ENCODE results near the gene KRT84.
"Not testable (repeated sequence)": the region's sequence is repeated elsewhere in the genome, so short reads cannot be mapped to it uniquely, and the experiment has no call there.

The KRT84 gene

DNA sequence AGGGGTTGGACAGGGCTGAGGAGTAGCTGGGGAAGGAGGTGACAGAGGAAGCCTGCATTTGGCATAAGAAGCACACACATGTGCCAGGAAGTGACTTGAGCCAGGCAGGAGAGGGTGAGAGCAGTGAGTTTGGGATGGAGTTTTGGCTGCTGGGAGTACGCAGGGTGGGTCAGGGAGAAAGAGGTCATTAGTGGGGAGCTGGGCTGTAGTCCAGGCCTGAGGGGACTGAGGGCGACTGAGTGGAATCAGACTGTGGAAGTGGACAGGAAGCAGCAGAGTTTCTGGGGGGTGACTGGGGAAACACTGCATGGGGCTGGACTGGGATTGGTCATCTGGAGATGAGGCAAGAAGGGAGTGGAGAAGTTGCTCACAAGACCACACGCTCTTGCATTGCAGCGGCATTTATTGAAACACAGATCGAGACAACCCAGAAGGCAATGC is 25.8 kb downstream of the KRT84 start:
- no peak for DNase-seq

DNA sequence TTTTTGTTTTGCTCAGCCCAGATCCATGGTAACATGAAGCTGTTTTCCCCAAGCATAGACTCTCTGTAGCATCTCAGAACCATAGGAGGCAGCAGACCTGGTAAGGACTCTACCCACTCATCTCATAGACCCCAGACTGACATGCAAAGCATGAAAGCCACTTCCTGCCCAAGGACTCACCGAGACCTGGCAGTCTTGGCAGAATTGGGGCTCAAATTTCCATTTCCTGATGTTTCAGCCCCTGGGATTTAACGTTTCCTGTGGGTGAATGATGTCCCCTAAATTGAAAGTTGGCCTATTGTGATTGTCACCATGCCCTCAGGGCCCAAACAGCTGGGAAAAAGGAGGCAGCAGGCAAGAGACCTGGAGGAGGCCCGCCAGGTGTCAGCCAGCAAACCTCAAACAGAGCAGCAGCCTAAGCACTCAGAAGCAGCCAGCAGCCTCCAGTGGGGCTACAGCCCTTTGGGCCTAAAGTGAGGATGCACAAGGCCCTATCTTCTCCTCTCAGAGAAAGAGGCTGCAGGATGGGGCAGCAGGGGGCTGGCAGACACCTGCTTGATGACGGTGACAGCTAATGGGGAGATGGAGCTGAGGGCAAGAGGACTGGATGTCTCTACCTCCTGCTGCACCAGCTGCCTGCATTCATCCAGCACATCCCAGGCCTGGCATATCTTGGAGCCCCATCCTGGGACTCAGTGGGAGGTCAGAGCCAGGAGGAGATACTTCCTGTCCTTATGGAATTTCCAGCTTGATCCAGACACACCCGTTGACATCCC is 26.7 kb downstream of the KRT84 start:
- no peak for DNase-seq

DNA sequence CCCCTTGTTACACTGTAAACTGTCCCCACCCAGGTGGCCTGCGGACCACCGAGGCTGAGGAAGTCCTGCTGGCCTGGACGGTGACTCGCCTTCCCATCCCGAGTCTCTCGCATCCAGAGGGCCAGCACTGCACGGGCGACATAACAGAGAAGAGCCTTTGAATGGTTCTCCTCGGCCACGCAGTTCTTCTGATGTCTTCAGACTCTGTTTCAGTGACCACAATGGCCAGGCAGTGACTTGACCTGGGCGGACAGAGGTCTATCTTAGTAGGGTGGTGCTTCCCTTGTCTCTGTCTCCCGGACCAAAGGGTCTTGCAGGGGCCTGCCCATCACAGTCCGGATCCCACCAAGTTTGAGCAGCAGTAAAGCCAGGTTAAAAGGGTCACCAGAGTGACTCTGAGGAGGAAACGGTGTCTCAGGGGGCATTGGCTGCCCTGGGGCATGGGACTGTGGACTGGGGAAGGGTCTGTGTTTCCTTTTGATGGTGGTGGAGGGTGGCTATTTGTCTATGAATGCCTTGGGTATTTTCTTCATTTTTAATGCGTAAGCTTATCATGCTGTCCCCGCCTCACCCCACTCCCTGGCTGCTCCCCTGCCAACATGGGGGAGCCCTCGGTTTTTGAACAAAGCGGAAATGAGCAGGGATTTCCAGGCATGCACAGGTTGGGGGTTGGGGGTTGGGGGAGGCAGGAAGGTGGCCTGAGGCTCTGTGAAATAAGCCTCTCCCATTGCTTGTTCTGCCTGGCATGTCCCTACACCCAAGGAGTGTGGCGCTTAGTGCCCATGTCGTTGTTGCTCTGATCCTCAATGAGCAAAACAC is 28.5 kb downstream of the KRT84 start:
- DNase-seq = no peak

DNA sequence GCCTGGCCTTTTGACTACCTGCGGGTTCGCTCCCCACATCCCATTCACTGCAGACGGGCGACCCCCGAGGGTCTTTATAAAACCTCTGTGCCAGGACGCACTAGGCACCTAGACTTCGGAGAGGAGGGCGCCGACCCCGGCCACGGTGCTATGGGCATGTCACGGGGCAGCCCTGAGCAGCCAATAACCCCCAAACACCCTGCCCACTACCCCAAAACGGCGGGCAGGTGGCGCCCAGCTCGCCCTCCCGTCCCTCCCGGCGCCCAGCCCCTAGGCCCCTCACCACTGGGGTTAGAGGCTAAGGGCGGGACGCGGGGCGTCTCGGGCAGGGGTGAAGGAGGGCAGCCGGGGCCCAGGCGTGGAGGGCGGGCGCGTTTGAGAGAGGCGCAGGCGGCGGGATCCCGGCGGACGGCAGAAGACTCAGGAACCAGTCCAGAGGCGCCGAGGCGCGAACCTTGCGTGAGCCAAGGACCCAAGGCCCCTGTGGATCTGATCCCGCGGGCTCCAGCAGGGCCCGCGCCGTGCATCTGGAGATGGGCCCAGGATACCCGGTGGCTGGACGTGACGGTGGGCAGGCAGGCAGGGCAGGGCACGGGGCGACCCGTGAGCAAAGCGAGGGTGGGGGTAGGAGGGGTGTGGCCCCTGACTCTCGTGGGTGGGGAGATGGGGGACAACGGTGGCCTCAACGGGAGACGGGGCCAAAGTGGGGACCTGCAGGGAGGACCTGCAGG is 29.3 kb downstream of the KRT84 start:
- DNase-seq = no peak

DNA sequence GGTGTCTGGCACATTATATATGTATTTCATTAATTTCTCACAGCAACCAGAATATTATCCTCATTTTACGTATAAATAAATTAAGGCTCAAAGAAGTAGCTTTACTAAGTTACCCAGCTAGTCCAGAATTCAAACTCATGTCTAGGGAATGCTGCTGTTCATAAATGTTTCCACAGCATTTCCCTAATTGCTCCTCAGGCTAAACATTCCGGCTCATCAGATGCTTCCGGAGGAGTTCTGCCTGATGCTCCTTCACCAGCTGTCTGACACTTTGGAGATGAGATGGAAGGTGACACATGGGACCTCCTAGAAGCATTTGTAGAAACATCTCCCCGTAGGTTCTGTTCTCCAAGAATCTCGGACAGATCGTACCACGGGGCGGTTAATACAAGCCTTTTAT is 30.3 kb downstream of the KRT84 start:
- DNase-seq = no peak

DNA sequence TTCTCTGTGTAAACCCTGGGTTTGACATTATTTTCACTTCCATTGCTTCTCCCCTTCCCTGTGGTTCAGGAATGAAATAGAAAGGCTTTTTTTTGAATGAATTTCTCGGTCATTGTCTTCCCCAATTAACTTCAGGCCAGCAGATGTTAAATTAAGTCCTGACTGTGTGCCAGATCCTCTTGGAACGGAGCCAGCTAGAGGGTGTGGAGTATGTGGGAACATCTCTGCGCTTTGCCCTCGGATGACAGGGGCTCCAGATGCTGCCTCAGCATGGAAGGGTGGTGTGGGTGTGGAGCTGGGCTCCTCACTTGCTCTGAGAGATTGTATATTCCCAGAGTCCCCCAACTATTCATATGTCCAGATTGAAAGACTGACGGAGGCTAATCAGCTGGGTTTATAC is 31.3 kb downstream of the KRT84 start:
- no peak for DNase-seq

DNA sequence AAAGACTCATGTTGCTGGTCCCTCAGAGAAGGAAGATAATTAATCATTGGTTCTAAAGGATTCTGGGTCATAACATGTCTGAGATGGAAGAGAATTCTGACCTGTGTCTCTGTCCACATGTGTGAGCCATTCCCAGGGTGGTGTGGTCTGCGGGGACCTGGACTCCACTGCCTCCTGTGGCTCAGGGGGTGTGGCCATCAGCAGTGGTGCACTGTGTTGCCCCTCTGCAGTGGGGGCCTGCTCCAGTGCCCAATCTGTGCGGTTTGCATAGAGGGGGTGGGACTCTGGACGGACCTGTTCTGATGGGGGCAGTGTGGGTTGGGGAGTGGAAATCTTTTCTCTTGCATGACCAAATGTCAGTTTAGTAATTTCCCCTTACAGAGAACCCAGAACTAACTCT is 31.7 kb downstream of the KRT84 start:
- no peak for DNase-seq

DNA sequence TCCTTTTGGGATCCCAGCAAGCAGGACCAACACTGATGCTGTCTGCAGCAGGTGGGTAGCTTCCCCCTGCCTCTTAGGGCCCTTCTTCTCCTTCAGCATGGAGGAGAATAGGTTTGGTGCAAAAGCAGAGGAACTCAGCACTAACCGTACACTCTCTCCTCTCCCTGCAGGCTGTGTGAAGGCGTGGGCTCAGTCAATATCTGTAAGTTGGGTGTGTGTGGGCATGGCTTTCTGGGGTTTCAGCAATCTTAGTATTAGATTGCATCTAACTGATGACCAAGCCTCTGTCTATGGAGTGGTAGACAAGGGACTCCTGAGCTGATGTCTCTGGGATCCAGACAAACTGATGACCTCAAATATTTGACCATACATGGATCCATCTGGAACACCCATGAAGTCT is 32.5 kb downstream of the KRT84 start:
- no peak for DNase-seq

DNA sequence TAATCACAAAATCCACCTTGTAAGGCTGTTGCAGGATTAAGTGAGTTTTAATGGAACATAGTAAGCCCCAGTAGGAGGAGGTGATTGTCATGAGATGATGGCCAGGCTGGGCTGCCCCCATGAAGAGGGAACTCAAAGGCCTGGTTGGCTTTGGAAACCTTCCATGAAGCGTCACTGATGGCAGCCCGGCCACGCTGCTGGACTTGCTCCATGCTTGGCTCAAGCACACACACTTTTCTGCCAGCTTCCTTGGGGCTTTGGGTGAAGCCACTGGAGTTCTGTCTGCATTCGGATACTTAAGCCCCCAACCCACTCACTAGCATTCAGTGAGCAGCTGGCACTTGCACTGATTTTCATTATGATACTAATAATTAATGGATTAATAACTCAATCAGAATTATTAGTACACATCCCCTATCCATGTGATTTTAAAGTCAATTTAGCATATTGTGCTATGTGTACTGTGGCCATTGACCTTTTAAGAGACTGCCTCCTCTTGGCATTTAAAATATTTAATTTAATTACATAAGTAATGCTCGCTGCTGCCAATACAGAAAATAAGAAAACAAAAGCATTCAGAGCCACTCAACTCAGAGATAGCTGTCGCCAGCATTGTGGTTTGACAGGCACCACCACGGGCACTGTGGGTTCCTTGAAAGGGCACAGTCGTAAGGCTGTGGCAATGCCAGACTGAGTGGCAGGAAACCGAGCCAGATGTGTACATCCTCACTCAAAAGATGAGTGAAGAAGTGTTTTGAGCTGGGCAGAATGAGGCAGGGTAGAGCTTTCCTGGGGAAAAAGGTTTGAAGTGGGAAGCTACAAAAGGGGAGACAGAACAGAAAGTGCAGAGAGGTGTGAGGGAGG is 34.0 kb downstream of the KRT84 start:
- DNase-seq = no peak

DNA sequence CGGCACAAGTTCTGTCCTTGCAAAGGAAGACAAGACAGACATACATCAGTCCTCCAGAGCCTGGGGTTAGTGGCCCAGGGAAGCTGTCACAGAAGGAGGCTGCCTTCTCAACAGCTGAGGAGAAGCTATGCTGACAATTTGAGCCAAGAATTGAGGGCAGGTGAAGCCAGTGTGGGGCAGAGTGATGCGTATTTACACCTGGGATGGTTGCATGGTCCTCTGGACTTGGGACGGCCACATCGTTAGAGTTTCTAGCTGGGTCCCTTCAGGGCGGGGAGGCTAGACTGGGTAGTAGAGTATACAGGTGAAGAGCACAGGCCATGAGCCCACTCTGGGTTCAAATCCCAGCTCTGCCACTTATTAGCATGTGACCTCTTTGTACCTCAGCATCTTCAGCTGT is 34.7 kb downstream of the KRT84 start:
- no peak for DNase-seq

DNA sequence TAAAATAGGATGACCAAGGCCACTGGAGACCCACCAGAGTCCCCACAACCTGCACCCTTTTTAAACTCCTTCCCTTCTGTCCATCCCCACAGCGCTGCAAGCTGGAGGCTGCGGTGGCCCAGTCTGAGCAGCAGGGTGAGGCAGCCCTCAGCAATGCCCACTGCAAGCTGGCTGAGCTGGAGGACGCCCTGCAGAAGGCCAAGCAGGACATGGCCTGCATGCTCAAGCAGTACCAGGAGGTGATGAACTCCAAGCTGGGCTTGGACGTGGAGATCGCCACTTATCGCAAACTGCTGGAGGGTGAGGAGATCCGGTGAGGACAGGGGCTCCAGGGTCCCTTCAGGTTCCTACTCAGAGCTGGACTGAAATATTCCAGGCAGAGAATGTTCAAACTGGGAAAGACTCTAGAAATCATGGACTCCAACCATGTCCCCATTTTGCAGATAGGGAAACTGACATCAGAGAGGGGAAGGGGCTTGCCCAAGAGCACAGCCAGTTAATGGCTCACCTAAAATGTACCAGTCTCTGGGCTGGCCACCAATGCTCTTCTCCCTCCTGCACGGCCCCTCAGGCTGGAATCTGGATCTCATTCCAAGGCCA is 35.3 kb downstream of the KRT84 start:
- DNase-seq = no peak

DNA sequence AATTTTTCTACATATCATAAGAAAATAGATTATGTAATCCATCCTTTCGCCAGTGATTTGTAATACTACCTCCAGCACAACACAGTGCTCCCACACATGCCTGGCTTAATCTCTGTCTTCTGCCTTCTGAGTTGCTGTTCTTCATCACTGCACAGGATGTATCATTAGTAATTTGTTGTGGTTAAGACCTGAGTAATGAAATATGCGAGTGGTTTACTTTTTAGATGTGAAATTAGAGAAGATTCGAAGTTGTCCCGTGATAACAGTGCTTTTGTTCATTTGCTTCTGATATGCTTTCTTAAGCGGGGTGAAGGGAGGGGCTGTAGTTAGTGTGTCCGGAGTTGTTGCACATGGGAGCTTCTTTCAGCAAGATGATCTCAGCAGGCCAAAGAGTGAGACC is 36.3 kb downstream of the KRT84 start:
- no peak for DNase-seq

DNA sequence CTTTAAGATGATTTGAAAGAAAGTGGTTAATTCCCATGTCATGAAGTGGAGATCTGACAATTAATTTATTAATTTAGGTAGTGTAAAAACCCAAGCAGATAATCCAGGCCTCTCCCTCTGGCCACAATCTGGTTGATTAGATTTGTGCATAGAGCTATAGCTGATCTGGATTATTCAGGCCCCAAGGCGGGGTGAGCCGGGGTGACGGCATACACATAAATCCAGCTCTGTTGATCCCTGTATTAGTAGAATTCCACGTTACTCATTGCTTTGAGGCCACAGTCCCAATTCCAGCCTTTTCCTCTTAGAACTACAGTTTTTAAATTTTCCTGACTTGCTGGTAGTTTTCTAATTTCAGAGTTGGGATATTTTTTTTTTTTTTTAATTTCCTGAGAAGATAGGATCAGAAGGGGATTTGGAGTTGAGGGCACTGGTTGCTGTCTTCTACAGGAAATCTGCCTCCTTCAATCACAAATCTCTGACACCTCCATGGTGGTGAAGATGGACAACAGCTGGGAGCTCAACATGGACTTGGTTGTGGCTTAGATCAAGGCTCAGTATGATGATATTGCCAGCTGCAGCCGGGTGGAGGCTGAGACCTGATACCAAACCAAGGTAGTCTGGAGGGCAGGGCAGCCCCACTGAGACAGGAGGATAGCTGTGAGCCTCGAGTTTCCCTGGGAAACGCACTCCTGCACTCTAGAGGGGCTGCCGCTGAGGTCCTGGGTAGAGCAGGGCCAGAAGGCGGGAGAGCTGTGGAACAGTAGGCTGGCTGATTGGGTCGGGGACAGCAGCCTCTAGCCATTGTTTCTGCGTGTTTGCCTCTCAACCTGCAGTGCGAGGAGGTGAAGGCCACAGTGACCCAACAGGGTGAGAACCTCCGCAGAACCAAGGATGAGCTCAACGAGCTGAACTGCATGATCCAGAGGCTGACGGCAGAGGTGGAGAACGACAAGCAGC is 37.6 kb downstream of the KRT84 start:
- DNase-seq = no peak

DNA sequence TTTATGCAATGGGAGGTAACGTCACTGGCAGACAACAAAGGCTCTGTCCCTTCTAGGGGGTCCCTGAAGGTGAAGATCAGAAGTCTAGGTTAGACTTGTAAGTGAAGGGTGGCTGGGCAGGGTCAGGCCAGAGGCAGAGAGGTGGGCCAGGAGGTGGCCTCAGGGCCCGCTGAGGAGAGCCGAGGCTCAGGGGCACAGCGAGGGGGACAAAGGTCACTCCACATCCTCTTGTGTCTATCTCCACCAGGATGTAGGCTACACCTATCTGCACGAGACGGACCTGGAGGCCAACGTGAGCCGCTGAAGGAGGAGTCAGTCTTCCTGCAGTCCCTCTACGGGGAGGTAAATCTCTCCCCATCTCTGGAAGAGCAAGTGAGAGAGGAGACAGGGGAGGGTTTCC is 38.4 kb downstream of the KRT84 start:
- no peak for DNase-seq

DNA sequence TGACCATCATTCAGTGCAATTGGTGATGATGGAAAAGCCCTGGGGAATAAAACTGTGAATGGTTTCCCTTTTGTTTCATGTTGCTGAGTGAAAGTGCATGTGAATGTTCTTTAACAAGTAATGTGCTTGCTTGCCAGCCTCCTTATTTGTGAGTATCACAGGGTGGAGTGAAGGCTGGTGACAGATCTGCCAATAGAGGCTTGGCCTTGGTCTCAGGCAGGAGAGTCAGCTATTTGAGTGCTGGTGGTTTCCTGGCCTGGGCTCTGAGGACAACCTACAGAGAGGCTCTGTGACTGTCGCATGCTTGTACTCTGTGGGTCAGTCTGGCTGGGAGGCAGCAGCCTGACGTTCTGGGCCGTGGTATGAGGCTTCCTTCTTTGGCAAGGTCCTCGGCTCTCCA is 38.9 kb downstream of the KRT84 start:
- DNase-seq = no peak

DNA sequence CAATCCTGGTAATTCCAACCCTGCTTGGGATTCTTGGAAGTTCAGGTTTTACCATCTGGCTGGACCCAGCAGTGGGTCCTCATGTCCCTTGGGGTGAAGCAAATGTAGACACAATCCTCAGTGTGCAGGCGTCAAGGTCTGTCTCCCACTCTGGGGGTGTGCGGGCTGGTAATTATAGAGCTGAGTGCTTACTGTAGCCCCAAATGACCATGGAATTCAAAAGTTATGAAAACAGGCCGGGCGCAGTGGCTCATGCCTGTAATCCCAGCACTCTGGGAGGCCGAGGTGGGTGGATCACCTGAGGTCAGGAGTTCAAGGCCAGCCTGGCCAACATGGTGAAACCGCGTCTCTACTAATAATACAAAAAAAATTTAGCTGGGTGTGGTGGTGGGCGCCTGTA is 40.4 kb downstream of the KRT84 start:
- not testable (repeated sequence) for DNase-seq

DNA sequence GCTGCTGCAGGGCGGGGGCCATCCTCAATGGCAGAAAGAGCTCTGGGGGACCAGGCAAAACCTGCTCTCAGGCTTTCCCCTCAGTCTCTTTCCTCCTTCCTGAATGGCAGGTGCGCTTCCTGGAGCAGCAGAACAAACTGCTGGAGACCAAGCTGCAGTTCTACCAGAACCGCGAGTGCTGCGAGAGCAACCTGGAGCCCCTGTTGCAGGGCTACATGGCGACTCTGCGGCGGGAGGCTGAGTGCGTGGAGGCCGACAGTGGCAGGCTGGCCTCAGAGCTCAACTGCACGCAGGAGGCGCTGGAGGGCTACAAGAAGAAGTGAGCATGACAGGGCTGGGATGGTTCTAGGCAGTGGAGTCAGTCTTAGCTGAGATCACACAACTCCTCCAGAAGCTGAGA is 41.3 kb downstream of the KRT84 start:
- no peak for DNase-seq

DNA sequence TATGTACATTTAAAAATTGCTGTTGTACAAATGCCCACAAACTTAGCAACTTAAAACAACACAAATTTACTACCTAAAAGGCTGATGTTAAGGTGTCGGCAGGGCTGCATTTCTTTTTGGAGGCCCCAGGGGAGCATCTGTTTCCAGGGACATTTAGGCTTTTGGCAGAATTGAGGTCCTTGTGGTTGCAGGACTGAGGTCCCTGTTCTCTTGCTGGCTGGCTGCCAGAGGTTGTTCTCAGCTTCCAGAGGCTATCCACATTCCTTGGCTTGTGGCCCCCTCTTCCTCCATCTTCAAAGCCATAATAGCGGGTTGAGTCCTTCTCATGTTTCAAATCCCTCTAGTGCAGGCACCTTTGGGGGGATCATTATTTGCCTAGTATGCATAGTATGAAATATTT is 41.9 kb downstream of the KRT84 start:
- no peak for DNase-seq

DNA sequence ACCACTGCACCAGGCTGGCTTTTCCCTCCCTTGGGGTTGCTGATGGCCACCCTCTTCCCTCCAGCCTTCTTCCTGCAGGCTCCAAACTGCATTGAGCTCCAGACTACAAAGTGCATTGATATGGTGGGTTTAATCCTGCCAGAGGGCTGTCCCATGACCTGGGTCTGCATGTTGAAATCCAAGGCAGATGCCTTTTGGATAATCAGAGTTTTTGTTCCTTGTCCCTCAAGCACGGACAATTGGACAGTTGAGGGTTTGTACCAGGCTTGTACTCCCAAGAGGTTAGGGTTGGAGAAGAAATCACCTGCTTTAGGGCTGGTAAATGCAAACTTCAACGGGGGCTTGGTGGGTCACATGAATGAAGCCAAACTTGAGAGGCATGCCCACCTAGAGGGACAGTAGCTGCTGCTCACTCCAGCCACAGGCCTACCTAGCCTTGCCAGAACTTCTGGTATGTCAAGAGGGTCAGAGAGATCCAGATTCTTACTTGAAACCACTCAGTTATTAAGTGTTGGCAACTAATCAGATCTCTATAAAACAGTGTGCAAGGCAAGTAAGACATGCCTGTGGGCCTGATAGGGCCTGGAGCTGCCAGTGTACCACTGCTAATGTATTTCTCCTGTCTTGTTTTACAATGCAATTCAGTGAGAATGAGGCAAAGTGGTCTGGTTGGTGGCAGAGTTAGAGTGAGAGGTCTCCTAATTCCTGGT is 42.5 kb downstream of the KRT84 start:
- no peak for DNase-seq

DNA sequence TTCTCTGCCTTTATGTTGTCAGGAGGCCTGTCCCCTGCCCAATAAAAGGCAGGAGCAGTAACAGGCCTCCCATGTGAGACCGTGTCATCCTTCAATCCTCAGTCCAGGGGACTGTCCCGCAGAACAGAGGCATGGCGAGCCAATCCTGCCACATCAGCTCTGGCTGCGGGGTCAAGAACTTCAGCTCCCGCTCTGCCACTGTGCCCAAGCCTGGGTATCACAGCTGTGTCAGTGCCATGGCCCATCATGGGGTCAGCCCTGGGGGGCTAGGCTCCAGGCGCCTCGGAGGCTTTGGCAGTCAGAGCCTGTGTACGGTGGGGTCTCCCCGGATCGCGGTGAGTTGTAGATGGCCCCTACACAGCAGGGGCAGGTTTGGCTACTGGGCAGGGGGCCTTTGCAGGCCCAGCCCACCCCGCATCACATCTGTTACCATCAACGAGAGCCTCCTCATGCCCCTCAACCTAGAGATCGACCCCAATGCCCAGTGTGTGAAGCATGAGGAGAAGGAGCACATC is 44.3 kb downstream of the KRT84 start:
- no peak for DNase-seq

Measured in NCI-H2227 treated with DMSO at 0.1 percent for 48 hours (cell line).